Kasumi-1 (cell line): ENCODE data around the gene EPHB3.

Experiments used
- DNase-seq, 2 experiments: peaks; one replicate each; lab custom pipeline; 2025; lab: John Stamatoyannopoulos, UW

Gene EPHB3

GRCh38 chr3:184564685-184565385, 3.2 kb downstream of the EPHB3 start:
- DNase-seq, result no peak

DNA sequence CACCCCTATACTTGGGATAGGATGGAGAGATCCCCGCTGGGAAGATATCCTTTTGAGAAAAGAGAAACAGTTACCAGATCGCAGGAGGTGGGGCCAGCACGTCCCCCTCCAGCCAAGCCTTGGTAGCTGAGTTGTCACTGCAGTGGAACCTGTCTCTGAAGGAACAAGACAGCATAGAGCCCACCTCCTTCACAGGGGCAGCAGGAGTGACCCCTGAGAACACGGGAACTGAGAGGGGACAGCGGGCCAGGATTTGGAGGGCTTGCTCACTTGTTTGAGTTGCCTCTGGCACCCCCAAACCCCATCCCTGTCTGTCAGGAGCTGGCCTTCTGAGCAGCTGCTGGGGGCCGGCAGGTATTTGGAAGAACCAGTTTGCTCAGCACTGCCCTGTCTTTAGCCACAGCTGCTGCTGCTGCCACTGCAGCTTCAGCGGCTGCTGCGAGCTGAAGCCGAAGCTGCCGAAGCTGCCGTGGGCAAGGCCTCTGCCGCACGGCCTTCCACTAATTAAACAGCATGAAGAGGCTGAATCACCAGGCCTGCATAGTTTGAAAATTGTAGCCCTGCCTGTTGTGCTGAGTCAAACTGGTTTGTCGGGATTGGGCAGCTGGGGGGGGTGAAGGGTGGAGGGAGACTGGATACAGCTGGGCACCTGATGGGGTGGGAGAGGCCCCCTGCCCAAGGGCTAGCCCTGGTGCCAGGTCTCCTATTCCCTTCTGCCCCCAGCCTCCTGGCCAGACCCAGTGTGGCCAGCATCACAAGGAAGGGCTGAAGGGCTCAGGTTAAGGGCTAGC, 4.0 kb downstream of the EPHB3 start:
- DNase-seq, result no peak

GRCh38 chr3:184566441-184567414, 5.1 kb downstream of the EPHB3 start:
- DNase-seq, result no peak

DNA sequence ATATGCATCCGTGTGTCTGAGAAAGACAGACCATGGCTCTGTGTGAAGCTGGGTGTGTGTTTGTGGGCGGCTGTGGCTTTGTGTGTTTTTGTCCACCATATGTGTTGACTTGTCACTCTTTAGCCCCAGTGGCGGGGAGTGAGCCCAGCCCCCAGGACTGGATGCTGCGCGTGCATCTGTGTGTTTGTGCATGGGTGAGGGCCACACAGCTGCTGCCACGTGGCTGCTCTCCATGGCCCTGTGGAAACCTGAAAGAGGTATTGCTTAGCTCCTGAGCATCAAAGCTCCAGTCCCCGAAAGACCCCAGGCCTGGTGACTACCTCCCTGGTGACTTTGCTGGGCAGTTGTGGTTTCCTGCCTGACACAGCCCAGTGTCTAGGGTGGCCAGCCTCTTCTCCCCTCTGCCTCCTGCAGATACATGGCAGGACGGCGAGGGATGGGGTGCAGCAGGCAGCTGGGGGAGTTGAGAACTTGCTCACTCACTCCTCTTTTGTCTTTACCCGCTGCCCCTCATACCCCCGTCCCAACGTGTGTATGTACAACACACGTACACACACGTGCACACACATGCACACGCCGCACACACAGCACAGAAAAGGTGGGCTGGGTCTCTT, 6.5 kb downstream of the EPHB3 start:
- DNase-seq, result no peak

GRCh38 chr3:184568560-184568923, 7.0 kb downstream of the EPHB3 start:
- DNase-seq, result no peak

DNA sequence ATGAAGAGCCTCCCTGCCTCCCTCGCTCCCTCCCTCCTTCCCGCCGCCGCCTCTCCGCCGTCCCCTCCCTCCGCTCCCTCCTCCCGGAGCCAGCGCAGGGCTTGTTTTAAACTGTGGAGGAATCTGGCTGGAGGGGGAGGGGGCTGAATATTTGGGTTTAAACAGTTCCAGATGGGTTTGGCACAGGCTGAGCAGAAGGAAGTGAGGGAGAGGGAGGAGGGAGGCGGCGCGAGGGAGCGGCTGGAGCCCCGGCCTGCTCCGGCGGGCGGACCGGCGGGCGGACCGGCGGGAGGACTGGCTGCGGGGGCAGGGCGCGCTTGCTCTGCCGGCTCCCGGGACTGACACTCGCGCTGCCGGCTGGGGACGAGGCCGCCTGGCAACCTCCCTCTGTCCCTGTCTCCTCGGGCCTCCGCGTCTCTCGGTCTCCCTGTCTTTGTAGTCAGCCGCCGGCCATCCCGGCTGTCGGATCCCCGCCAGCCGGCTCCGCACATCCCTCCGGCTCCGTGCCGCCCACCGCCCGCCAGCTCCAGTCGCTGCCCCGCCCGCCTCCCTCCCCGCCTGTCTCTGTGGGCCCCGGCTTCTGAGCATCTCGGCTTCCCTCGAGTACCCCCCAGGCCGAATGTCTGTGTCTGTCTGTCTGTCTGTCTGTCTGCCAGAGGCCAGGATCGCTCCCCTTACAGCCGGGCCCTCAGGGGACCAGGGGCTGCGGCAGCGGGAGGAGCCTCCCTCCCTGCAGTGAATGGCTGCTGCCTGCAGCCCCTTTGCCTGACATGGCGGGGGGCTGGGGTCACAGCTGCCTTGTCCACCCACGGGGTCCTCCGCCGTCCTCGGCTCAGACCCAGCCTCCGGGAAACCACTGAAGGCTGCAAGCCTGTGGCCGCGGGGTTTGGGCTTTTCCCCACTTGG, 7.6 kb downstream of the EPHB3 start:
- peak; percentile 32 to 40 for DNase-seq

DNA sequence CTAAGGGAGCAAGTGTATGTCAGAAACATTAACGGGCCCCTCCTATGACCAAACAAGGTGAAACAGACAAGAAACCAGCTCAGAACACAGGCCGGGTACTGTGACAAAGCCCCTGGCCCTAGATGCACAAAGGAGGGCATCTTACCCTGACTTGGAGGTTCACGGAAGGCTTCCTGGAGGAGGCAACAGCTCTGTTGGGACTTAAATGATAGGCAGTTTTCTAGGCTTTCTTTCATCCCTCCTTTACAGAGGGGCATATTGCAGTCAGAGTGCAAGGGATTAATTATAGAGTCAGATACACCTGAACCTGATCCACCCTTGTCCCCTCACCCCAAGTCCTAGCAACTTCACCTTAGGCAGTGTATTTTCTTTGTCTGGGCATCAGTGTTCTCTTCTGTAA, 8.4 kb downstream of the EPHB3 start:
- DNase-seq, result no peak

DNA sequence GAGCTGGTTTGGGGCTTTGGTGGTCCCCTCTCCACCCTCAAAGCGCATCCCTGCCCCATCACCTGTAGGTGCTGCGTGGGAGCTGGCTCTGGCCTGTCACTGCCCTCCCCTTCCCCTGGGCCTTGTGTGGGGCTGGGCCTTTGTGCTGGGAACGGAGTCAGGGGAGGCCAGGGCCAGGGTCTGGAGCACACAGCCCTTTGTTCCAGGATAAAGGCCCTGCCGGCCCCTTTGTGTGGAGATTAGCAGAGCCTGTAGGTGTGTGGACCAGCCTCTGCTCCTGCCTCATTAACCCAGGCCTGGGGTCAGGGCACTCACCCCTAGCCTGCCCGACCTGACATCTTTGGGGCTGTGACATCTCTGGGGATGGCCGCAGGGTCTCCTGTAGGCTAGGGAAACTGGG, 8.9 kb downstream of the EPHB3 start:
- no peak for DNase-seq

DNA sequence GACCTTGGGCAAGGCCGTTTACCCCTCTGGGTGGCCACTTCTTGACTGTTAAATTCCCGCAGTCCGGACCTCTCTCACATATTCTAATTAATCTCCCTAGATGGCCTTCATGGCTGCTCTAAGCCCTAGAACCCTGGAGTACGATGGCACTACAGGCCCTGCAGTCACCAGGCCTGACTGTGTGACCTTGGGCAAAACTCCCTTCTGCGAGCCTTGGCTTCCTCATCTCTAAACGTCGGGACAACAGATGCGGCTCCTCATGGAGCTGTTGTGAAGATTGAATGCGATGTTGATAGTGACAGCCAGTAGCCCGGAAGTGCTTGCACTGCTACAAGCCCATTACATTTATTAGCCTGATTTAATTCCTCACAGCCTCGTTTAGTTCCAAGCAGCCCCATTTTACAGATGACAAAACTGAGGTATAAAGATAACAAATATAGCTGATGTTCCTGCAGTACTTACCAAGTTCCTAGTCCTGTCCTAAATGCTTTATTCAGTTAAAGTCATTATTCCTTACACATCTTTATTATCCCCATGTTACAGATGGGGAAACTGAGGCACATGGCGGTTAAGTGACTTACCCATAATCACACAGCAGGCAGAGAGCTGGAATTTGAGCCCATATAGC, 10.3 kb downstream of the EPHB3 start:
- no peak for DNase-seq

GRCh38 chr3:184572633-184573270, 11.2 kb downstream of the EPHB3 start:
- DNase-seq, result no peak

DNA sequence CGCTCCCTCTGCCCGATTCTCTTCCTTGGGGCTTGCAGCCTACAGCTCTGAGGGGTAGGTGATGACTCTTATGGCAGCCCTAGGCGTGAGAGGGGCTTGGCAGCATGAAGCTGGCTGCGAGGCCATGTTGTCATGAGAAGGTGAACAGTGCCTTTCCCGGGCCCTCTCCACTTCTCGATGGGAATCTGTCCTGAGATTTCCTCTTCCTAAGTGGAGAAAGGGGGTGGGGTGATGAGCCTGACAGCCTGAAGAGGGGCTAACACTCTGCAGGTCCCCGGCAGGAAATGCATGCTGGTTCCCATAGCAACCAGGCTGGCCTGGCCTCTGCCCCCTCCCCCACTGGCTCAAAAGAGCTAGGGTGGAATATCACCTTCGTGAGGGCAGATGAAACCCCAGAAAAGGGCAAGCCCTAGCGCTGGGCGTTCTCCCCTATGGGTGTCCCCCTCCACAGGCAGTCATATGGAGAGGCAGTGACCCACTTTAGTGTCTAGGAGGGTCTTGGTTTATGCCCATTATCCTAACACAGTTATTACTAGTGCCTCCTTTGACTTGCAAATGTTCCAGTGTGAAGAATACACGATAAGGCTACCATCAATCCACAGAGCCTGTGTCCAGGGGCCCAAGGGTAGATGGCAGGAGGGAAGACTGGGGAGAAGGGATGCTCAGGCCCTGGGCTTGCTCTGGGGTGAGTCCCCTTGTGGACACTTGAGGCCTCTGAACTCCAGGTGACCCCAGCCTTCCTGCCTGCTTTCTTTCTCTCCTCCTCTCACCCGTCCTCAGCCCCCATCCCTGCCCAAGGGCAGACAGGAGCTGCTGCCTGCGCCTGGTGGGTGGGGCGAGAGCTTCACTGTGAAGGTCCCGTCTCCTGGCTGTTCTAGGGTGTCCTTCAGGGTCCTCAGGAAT, 13.2 kb downstream of the EPHB3 start:
- DNase-seq, result no peak

- DNase-seq, result no peak
Observed at GRCh38 chr3:184575701-184576100, 14.1 kb downstream of the EPHB3 start.

DNA sequence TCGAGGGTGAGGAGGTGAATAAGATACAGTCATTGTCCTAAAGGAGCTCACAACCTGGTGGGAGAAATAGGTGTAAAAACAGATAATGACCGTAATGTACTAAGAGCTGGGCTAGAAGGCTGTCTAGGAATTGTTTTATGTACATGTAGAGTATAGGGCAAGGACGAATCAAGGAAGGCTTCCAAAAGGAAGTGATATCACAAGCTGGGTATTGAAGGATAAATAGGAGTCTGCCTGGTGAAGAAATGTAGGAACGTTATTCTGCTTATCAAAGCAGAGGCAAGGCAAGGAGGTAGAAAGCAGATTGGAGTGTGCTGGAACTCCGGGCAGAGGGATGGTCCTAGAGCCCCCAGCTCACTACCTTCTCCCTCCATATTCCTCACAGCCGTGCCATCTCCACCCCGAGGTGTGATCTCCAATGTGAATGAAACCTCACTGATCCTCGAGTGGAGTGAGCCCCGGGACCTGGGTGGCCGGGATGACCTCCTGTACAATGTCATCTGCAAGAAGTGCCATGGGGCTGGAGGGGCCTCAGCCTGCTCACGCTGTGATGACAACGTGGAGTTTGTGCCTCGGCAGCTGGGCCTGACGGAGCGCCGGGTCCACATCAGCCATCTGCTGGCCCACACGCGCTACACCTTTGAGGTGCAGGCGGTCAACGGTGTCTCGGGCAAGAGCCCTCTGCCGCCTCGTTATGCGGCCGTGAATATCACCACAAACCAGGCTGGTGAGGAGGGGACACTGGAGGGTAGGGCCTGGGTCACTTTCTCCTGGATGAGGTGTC, 15.1 kb downstream of the EPHB3 start:
- DNase-seq, result no peak

GRCh38 chr3:184577546-184577945, 16.0 kb downstream of the EPHB3 start:
- DNase-seq, result no peak

- DNase-seq, result no peak
Observed at GRCh38 chr3:184578218-184578617, 16.6 kb downstream of the EPHB3 start.

DNA sequence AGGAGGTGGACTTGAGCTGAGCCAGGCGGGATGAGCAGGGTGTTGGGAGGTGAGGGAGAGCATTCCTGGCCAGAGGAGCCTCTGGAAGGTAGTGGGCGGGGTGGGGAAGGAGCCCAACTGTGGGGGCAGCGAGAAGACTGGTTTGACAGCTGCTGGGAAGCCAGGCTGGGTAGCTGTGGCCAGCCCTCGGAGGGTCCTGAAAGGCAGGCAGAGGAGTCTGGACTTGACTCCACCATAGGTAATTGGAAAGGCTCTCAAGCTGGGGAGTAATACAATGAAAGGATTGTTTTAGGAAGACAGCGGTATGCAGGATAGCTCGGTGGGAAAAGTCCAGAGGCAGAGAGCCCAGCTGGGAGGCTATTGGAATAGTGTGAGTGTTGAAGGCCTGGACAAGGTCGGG, 17.2 kb downstream of the EPHB3 start:
- DNase-seq, result no peak

DNA sequence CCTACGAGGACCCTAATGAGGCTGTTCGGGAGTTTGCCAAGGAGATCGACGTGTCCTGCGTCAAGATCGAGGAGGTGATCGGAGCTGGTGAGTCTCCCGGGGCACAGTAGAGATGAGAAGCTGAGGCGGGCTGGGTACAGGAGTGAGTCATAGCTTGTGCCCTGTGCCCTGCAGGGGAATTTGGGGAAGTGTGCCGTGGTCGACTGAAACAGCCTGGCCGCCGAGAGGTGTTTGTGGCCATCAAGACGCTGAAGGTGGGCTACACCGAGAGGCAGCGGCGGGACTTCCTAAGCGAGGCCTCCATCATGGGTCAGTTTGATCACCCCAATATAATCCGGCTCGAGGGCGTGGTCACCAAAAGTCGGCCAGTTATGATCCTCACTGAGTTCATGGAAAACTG, 17.9 kb downstream of the EPHB3 start:
- peak; percentile 35 to 41 for DNase-seq

DNA sequence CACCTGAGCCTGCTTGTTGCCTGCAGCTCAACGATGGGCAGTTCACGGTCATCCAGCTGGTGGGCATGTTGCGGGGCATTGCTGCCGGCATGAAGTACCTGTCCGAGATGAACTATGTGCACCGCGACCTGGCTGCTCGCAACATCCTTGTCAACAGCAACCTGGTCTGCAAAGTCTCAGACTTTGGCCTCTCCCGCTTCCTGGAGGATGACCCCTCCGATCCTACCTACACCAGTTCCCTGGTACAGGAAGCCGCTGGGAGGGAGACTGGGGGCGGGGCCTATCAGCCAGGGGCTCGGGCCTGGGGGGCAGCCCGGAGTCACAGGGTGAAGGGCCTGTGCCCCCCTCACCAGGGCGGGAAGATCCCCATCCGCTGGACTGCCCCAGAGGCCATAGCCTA, 18.8 kb downstream of the EPHB3 start:
- DNase-seq, result no peak
